ENCODE data around the gene TAS2R3. TPM values are rescaled to one million over a fixed set of nuclear protein-coding genes. Genes with fewer than 3 reads are reported as not detected.

The TAS2R3 gene
- total RNA-seq, 4 donors from 2014 or later: 0.62 to 4.2 (median 1.5) TPM; not detected in 1

DNA sequence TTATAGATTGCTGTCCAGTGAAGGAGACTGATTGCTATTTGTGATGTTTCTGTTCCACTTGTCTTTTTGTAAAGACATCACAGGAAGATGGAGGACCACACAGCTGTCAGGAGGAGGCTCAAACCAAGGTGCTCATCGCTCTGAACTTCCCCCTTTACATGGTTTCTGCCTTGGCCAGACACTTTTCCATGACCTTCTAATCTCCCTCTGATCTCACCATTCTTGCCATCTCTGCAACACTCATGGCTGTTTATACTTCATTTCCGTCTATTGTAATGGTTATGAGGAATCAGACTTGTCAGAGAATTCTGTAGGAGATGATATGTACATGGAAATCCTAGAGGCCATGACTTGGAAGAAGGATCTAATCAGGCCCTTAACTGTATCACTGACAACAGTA, 24.4 kb downstream of the TAS2R3 start:
- Histone ChIP-seq H3K4me3 (no peak overlapping the region), H3K27me3 (no peaks in the 10 kb centered on the region), H3K4me1 (no peaks in the 10 kb centered on the region), H3K36me3 (peaks cover 0 to 26% of the 10 kb centered on the region in 2 donors), H3K9me3 (no peaks in the 10 kb centered on the region), H3K27ac (no peak overlapping the region)
- TF ChIP-seq, protein P1, sequence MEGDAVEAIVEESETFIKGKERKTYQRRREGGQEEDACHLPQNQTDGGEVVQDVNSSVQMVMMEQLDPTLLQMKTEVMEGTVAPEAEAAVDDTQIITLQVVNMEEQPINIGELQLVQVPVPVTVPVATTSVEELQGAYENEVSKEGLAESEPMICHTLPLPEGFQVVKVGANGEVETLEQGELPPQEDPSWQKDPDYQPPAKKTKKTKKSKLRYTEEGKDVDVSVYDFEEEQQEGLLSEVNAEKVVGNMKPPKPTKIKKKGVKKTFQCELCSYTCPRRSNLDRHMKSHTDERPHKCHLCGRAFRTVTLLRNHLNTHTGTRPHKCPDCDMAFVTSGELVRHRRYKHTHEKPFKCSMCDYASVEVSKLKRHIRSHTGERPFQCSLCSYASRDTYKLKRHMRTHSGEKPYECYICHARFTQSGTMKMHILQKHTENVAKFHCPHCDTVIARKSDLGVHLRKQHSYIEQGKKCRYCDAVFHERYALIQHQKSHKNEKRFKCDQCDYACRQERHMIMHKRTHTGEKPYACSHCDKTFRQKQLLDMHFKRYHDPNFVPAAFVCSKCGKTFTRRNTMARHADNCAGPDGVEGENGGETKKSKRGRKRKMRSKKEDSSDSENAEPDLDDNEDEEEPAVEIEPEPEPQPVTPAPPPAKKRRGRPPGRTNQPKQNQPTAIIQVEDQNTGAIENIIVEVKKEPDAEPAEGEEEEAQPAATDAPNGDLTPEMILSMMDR (IDR thresholded peaks at IDR 0.05): no peak
- no peak for TF ChIP-seq POLR2AphosphoS5 (IDR thresholded peaks at IDR 0.05)
- no peak for TF ChIP-seq POLR2A (IDR thresholded peaks at IDR 0.05)
- no peak for TF ChIP-seq EP300 (IDR thresholded peaks at IDR 0.05)
- WGBS, 2 donors (ENCODE audit: low coverage in 1 of 2): 22 to 79% methylated on average over 1 to 2 of the region's 2 CpGs
- ATAC-seq: no peak

DNA sequence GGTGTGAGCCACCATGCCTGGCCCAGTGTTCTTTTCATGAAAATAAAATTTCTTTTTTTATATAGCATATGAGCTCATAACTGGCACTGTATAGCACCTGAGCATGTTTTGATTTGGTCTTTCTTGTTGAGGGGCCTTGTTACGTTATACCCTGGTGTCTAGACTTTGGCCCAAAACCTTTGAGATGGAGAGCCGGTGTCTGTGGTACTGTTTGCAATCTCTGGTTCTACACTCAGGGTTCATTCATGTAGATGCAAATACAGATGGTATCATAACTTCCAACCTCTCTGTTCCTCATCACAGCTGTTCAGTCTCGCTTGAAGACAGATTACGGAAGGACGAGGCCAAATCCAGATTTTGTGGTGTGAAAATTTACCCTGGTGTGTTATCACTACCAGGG, 26.0 kb downstream of the TAS2R3 start, which contains the start of gene TAS2R5:
TSS of gene TAS2R5 (plus strand) at position 301 of the 400 bp plus-strand sequence. CDS start 145 bp downstream, outside the sequence.
- TF ChIP-seq, protein P1 (IDR thresholded peaks at IDR 0.05): no peak
- TF ChIP-seq POLR2A (IDR thresholded peaks at IDR 0.05): no peak
- TF ChIP-seq EP300 (IDR thresholded peaks at IDR 0.05): no peak
- no peak for TF ChIP-seq POLR2AphosphoS5 (IDR thresholded peaks at IDR 0.05)
- Histone ChIP-seq H3K36me3 (peaks cover 0 to 26% of the 10 kb centered on the region in 2 donors), H3K9me3 (no peaks in the 10 kb centered on the region), H3K27ac (no peak within 1 kb of the TSS), H3K27me3 (no peaks in the 10 kb centered on the region), H3K4me1 (no peaks in the 10 kb centered on the region), H3K4me3 (no peak within 1 kb of the TSS)
- WGBS, 2 donors (ENCODE audit: low coverage in 1 of 2): 79% methylated on average over 2 of the region's 5 CpGs; no CpG with 5 or more reads in 1 of the 2 donors
- ATAC-seq: no peak

DNA sequence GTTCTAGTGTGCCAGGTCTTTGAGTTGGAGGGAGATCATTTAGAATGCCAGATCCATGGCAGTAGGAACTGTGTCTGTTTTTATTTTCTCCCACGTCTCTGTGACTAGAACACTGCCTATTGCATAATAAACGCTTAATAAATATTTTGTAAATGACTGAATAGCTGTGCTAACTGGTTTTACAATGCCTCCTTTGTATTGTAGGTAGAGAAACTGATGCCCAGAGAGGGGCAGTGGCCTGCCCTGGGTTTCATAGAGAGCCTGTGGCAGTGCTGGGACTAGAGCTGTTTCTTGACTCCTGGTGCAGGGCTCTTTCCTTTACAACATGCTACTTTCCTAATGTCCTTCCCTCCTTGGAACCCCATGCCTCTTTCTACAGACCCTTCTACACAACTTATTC, 28.6 kb downstream of the TAS2R3 start:
- H3K4me1 ChIP-seq: no peaks in the 10 kb centered on the region
- 75% methylated on average over 2 of the region's 2 CpGs; no CpG with 5 or more reads in 1 of the 2 donors for WGBS, 2 donors (ENCODE audit: low coverage in 1 of 2)
- no peaks in the 10 kb centered on the region for H3K27me3 ChIP-seq
- peaks cover 0 to 21% of the 10 kb centered on the region in 2 donors for H3K36me3 ChIP-seq
- ATAC-seq: no peak
- no peaks in the 10 kb centered on the region for H3K9me3 ChIP-seq
- no peak overlapping the region for H3K27ac ChIP-seq
- TF ChIP-seq EP300 (IDR thresholded peaks at IDR 0.05): no peak
- TF ChIP-seq, protein P1 (IDR thresholded peaks at IDR 0.05): no peak
- H3K4me3 ChIP-seq: no peak overlapping the region

Small RNA genes within 50 kb of the gene (small RNA-seq; reads per million reads assigned to genes)
- gene RNU1-82P: 0 reads per million in 4 donors

Other genes starting within 250 kb of the TAS2R3 start
- 10 to 100 TPM; 21.0 to 30.8 (median 25.5) TPM for gene AGK, start 212.7 kb upstream of the TAS2R3 start, total RNA-seq
- gene DENND11, start 61.9 kb upstream of the TAS2R3 start, total RNA-seq: 10 to 100 TPM; 17.1 to 21.9 (median 19.9) TPM
- gene WEE2, start 55.7 kb upstream of the TAS2R3 start, total RNA-seq: not detected
- gene SSBP1, start 25.7 kb upstream of the TAS2R3 start, total RNA-seq: 100 to 1,000 TPM; 125 to 138 (median 131) TPM
- 1 to 10 TPM in 1 of 4 donors, under 1 TPM in 3; 0.15 to 2.8 (median 0.52) TPM for gene TAS2R4, start 12.6 kb downstream of the TAS2R3 start, total RNA-seq
- gene TAS2R5, start 26.1 kb downstream of the TAS2R3 start, total RNA-seq: 1 to 10 TPM in 2 of 4 donors, under 1 TPM in 2; 0.27 to 4.7 (median 0.91) TPM
- gene PRSS37, start 77.4 kb downstream of the TAS2R3 start, total RNA-seq: not detected
- gene OR9A4, start 152.3 kb downstream of the TAS2R3 start, total RNA-seq: not detected
- gene CLEC5A, start 182.9 kb downstream of the TAS2R3 start, total RNA-seq: under 1 TPM in 3 of 4 donors, not detected in 1; 0.12 to 0.15 (median 0.13) TPM
- not detected for gene TAS2R38, start 209.7 kb downstream of the TAS2R3 start, total RNA-seq
- gene MGAM, start 231.8 kb downstream of the TAS2R3 start, total RNA-seq: 1 to 10 TPM in 1 of 4 donors, under 1 TPM in 2, not detected in 1; 0.04 to 1.3 (median 0.10) TPM